Measurements from ENCODE around the gene HNRNPAB. TPM values are rescaled to one million over a fixed set of nuclear protein-coding genes. Genes with fewer than 3 reads are reported as not detected.

The HNRNPAB gene
- total and polyA plus RNA-seq, 12 donors, result 40.7 to 265 (median 117) TPM

DNA sequence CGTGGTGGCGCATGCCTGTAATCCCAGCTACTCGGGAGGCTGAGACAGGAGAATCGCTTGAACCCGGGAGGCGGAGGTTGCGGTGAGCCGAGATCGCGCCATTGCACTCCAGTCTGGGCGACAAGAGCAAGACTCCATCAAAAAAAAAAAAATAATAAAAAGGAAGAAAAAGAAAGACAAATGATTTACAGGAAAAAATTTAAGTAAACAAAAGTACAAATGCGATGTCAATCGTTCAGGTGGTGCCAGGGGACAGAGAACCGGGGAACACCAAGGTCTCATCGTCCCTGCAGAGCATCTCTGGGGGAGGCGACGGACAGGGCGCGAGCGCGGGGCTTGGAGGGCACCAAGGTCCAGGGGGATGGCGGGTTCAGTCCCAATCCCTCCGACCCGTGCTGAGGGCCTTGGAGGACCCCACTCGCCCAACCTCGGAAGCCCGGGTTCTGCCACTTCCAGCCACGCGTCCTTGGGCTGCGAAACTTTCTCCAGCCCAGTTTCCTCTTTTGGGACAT, 607 bp upstream of the HNRNPAB start:
- Histone ChIP-seq H3K36me3 (replicated peaks in 1 of 2) (peaks cover 0 to 21% of the 10 kb centered on the region in 2 donors), H3K4me3 (peak overlapping the region in 2 of 4 donors; percentile 58 to 84), H3K4me1 (replicated peaks in 1 of 2) (peaks cover 15 to 39% of the 10 kb centered on the region in 2 donors), H3K27ac (peak overlapping the region in 3 of 5 donors; percentile 90 to 98 (median 90)), H3K9me3 (replicated peaks in 1 of 3) (no peaks in the 10 kb centered on the region), H3K27me3 (no peaks in the 10 kb centered on the region)
- no peak for TF ChIP-seq POLR2A (IDR thresholded peaks at IDR 0.05)
- TF ChIP-seq, protein P1, sequence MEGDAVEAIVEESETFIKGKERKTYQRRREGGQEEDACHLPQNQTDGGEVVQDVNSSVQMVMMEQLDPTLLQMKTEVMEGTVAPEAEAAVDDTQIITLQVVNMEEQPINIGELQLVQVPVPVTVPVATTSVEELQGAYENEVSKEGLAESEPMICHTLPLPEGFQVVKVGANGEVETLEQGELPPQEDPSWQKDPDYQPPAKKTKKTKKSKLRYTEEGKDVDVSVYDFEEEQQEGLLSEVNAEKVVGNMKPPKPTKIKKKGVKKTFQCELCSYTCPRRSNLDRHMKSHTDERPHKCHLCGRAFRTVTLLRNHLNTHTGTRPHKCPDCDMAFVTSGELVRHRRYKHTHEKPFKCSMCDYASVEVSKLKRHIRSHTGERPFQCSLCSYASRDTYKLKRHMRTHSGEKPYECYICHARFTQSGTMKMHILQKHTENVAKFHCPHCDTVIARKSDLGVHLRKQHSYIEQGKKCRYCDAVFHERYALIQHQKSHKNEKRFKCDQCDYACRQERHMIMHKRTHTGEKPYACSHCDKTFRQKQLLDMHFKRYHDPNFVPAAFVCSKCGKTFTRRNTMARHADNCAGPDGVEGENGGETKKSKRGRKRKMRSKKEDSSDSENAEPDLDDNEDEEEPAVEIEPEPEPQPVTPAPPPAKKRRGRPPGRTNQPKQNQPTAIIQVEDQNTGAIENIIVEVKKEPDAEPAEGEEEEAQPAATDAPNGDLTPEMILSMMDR (IDR thresholded peaks at IDR 0.05), result no peak
- 16 to 35% (median 26%) methylated on average over 27 to 30 of the region's 30 CpGs for WGBS, 4 donors
- intact Hi-C loops (cut with DNase I), result no loop called here
- peak in 1 of 7 donors; percentile 45 for DNase-seq

DNA sequence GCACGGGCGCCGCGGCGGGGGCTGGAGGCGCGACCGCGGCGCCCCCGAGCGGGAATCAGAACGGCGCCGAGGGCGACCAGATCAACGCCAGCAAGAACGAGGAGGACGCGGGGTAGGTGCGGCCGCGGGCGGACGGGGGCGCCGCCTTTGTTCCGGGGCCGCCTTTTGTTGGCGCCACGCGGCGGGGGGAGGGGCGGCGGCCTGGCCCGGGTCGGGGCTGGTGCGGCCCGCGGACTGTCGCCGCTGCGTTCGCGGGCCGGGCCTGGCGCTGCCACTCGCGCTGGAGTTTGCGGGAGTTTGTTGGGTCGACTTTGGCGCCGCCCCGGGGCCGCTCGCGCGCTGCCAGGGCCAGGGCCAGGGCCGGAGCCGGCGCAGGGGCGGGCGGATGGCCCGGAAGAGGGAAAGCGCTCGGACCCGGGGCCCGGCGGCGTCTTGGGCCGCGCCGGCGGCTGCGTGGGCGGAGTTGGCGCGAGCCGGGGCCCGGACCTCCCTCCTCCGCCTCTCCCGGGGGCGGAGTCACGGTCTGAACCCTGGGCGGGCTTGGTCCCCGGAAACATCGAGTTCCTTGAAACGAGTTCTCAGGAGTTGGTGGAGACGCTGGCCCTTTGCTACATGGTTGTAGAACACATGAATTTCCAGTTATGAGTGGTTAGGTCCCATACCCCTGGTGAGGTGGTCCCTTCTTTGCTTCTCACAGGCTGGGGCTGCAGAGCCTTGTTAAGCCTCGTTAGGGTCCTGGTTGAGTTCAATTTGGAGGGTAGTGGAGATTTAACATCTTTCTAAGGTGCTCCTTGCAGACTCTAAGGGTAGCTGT, 809 bp downstream of the HNRNPAB start:
- no peaks in the 10 kb centered on the region for H3K9me3 ChIP-seq (replicated peaks in 1 of 3)
- H3K27ac ChIP-seq, result peak overlapping the region; percentile 74 to 98 (median 90)
- DNase-seq, result peak; percentile 82 to 90 (median 85)
- H3K36me3 ChIP-seq (replicated peaks in 1 of 2), result peaks cover 0 to 35% of the 10 kb centered on the region in 2 donors
- 0 to 1% (median 0%) methylated on average over 1 to 90 of the region's 90 CpGs for WGBS, 4 donors
- intact Hi-C loops (cut with DNase I), result no loop called here
- peak overlapping the region; percentile 34 to 84 (median 62) for H3K4me3 ChIP-seq
- no peaks in the 10 kb centered on the region for H3K27me3 ChIP-seq
- peaks cover 15 to 39% of the 10 kb centered on the region in 2 donors for H3K4me1 ChIP-seq (replicated peaks in 1 of 2)
- peak in 1 of 2 donors; percentile 60 for TF ChIP-seq POLR2A (IDR thresholded peaks at IDR 0.05)
- TF ChIP-seq, protein P1 (IDR thresholded peaks at IDR 0.05), result no peak

DNA sequence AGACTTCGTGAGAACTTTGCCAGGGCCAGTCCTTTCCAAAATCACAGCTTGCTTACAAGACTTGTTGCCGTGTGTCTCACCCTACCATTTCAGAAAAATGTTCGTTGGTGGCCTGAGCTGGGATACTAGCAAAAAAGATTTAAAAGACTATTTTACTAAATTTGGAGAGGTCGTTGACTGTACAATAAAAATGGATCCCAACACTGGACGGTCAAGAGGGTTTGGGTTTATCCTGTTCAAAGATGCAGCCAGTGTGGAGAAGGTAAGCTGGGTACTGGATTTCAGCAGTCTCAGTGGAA, 1.4 kb downstream of the HNRNPAB start:
- H3K27ac ChIP-seq, result peak overlapping the region; percentile 42 to 98 (median 90)
- intact Hi-C loops (cut with DNase I), result no loop called here
- H3K36me3 ChIP-seq (replicated peaks in 1 of 2), result peaks cover 0 to 41% of the 10 kb centered on the region in 2 donors

More for the DNA sequence above, 1.4 kb downstream of the HNRNPAB start:
- Histone ChIP-seq H3K4me1 (replicated peaks in 1 of 2) (peaks cover 15 to 39% of the 10 kb centered on the region in 2 donors), H3K27me3 (no peaks in the 10 kb centered on the region), H3K4me3 (peak overlapping the region; percentile 8 to 84 (median 46)), H3K9me3 (replicated peaks in 1 of 3) (no peaks in the 10 kb centered on the region)
- TF ChIP-seq, protein P1 (IDR thresholded peaks at IDR 0.05), result no peak
- no peak for TF ChIP-seq POLR2A (IDR thresholded peaks at IDR 0.05)
- 3 to 18% (median 4%) methylated on average over 3 to 5 of the region's 5 CpGs for WGBS, 4 donors
- DNase-seq, result no peak
